Stomach (tissue), 4 donors: ENCODE data around the gene TRIM24.

Experiments used
- CTCF ChIP-seq, 7 experiments: fragments of 450-650 bp in 4 of 7; fragments of 200-600 bp in 3 of 7; sonication (generic) in 3 of 7; IDR thresholded peaks; one replicate each; pipeline ENCODE4 v1.5.1; 2016 to 2019; ENCODE audit warnings: antibody characterized with exemption in 7 of 7, control low read depth in 2 of 7, mild to moderate bottlenecking in 1 of 7
- EP300 ChIP-seq: sonication (generic); formaldehyde crosslinking; IDR thresholded peaks from one replicate; pipeline ENCODE4 v1.6.1; 2017; ENCODE audit warnings: antibody characterized with exemption
- POLR2A ChIP-seq, 4 donors: fragments of 450-650 bp; IDR thresholded peaks; one replicate each; pipeline ENCODE4 v1.6.1; 2016; ENCODE audit warnings: antibody characterized with exemption in 4 of 4, control low read depth in 2 of 4, mild to moderate bottlenecking in 1 of 4, moderate library complexity in 1 of 4
- POLR2AphosphoS5 ChIP-seq, 3 donors: sonication (generic); formaldehyde crosslinking; IDR thresholded peaks; one replicate each; pipeline ENCODE4 v1.6.1; 2016; ENCODE audit warnings: antibody characterized with exemption in 3 of 3

GRCh38 chr7:138506764-138507163 is 46.7 kb downstream of the TRIM24 start:
- TF ChIP-seq POLR2A (IDR thresholded peaks at IDR 0.05) (no peak), CTCF (IDR thresholded peaks at IDR 0.05) (no peak), POLR2AphosphoS5 (IDR thresholded peaks at IDR 0.05) (no peak), EP300 (no peak)
